ENCODE data around the gene ZNF521.
"Not testable (repeated sequence)": the region's sequence is repeated elsewhere in the genome, so short reads cannot be mapped to it uniquely, and the experiment has no call there.

Gene ZNF521

DNA sequence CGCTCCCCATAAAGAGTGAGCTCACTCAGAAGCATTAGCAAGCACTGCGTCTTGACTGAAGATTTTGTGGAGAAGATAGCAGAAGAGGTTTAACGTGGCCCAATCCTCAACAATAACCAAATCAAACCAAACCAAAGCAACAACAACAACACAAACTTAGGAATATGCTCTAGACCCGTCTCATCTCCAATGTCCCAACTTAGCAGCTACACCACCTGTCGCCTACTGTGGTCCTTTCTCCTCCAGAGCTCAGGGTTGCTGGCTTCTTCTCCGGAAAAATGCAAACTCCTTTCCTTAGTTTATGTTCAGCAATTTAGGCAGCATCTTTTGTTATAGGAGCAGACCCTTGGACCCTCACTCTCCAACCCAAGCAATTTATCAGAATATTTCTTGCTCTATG is 301.4 kb downstream of the ZNF521 start:
- Histone ChIP-seq H3K27ac (no peak overlapping the region), H4K20me1 (no peaks in the 10 kb centered on the region), H3K27me3 (no peaks in the 10 kb centered on the region), H3K4me1 (no peaks in the 10 kb centered on the region), H3K9me3 (no peaks in the 10 kb centered on the region), H3K4me3 (no peak overlapping the region), H3K36me3 (no peaks in the 10 kb centered on the region), H3K4me2 (no peak overlapping the region), H3K9ac (no peak overlapping the region)
- no peak for TF ChIP-seq Cebpa-rat (IDR thresholded peaks at IDR 0.05)

GRCh38 chr18:25047983-25048382 is 304.0 kb downstream of the ZNF521 start:
- Histone ChIP-seq H3K27ac (no peak overlapping the region), H3K27me3 (no peaks in the 10 kb centered on the region), H3K36me3 (no peaks in the 10 kb centered on the region), H3K9me3 (no peaks in the 10 kb centered on the region), H3K4me3 (no peak overlapping the region), H3K4me2 (no peak overlapping the region), H3K9ac (no peak overlapping the region), H4K20me1 (no peaks in the 10 kb centered on the region), H3K4me1 (no peaks in the 10 kb centered on the region)
- TF ChIP-seq Cebpa-rat (IDR thresholded peaks at IDR 0.05), result no peak

DNA sequence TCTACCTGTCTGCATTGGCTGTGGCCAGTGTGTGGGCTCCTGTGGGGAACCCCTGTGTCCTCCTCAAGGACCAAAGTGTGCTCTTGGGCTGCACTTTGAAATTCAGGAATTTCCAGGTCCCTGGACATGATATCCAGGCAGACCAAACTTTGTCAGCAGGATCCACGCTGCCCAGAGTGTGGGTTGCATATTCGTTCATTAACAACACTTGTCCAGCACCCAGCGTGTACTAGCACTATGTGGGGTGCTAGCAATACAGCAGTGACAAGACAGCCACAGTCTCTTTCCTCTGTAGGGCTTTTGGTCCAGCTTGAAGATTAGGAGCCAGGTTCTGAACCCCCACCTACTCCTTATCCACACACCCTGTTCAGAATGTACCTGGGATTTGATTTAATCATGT is 304.5 kb downstream of the ZNF521 start:
- Histone ChIP-seq H3K27ac (no peak overlapping the region), H4K20me1 (no peaks in the 10 kb centered on the region), H3K4me3 (no peak overlapping the region), H3K27me3 (no peaks in the 10 kb centered on the region), H3K9ac (no peak overlapping the region), H3K4me1 (no peaks in the 10 kb centered on the region), H3K4me2 (no peak overlapping the region), H3K9me3 (no peaks in the 10 kb centered on the region), H3K36me3 (no peaks in the 10 kb centered on the region)
- no peak for TF ChIP-seq Cebpa-rat (IDR thresholded peaks at IDR 0.05)

DNA sequence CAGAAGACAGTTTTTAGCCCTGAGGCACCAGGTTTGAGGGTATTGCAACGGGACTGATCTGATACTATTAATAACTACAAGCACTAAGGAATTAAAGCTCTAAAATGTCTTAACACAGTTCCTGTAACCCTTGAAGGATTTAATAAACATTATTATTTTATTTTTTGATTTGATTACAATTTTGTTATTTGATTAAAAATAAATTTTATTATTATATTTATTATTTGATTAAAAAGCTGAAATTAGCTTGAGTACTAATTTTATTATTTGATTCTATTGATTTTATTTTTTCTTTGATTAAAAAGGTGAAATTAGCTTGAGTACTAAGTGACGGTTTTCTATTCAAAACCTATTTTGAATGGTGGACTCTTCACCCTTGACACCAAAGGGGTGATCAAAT is 307.3 kb downstream of the ZNF521 start:
- Histone ChIP-seq H3K27ac (no peak overlapping the region), H3K4me2 (no peak overlapping the region), H3K4me1 (no peaks in the 10 kb centered on the region), H3K9ac (no peak overlapping the region), H3K9me3 (no peaks in the 10 kb centered on the region), H3K4me3 (no peak overlapping the region), H3K27me3 (no peaks in the 10 kb centered on the region), H3K36me3 (no peaks in the 10 kb centered on the region), H4K20me1 (no peaks in the 10 kb centered on the region)
- no peak for TF ChIP-seq Cebpa-rat (IDR thresholded peaks at IDR 0.05)

- Histone ChIP-seq H3K36me3 (no peaks in the 10 kb centered on the region), H3K9ac (no peak overlapping the region), H3K9me3 (no peaks in the 10 kb centered on the region), H3K4me3 (no peak overlapping the region), H3K27ac (no peak overlapping the region), H3K4me2 (no peak overlapping the region), H4K20me1 (no peaks in the 10 kb centered on the region), H3K27me3 (no peaks in the 10 kb centered on the region), H3K4me1 (no peaks in the 10 kb centered on the region)
- no peak for TF ChIP-seq Cebpa-rat (IDR thresholded peaks at IDR 0.05)
Observed at GRCh38 chr18:25043104-25043503, 308.9 kb downstream of the ZNF521 start.

GRCh38 chr18:25042641-25043051 is 309.3 kb downstream of the ZNF521 start:
- Histone ChIP-seq H3K27me3 (no peaks in the 10 kb centered on the region), H3K4me3 (no peak overlapping the region), H3K27ac (no peak overlapping the region), H3K36me3 (no peaks in the 10 kb centered on the region), H3K9me3 (no peaks in the 10 kb centered on the region), H3K4me1 (no peaks in the 10 kb centered on the region), H3K4me2 (no peak overlapping the region), H3K9ac (no peak overlapping the region), H4K20me1 (no peaks in the 10 kb centered on the region)
- no peak for TF ChIP-seq Cebpa-rat (IDR thresholded peaks at IDR 0.05)

- H3K9ac ChIP-seq, result no peak overlapping the region
- no peak overlapping the region for H3K27ac ChIP-seq
- no peaks in the 10 kb centered on the region for H4K20me1 ChIP-seq
- H3K4me3 ChIP-seq, result no peak overlapping the region
- H3K4me2 ChIP-seq, result no peak overlapping the region
- no peak for TF ChIP-seq Cebpa-rat (IDR thresholded peaks at IDR 0.05)
- H3K9me3 ChIP-seq, result no peaks in the 10 kb centered on the region
- H3K36me3 ChIP-seq, result no peaks in the 10 kb centered on the region
- no peaks in the 10 kb centered on the region for H3K4me1 ChIP-seq
- no peaks in the 10 kb centered on the region for H3K27me3 ChIP-seq
Observed at GRCh38 chr18:25039781-25040180, 312.2 kb downstream of the ZNF521 start.

DNA sequence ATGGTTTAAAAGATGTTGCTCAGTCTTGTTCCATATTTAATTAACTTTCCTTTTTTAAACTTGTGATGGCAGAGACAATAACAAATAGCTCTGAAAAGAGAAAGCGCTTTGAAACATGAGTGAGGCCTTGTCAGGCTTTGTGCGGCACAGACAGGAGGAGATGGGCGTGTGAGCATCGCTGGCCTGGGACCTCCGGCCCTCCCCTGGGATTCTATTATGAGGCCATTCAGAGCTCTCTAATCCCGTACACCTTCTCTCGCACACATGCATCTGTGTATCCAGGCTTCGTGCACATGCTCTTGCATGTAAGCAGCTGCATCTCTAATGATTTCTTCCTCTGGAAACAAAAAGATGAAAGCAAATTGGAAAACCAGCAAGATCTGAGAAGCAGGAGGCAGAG is 313.7 kb downstream of the ZNF521 start:
- Histone ChIP-seq H3K9me3 (no peaks in the 10 kb centered on the region), H3K4me2 (no peak overlapping the region), H3K27me3 (no peaks in the 10 kb centered on the region), H3K36me3 (no peaks in the 10 kb centered on the region), H3K9ac (no peak overlapping the region), H4K20me1 (no peaks in the 10 kb centered on the region), H3K27ac (no peak overlapping the region), H3K4me3 (no peak overlapping the region), H3K4me1 (no peaks in the 10 kb centered on the region)
- TF ChIP-seq Cebpa-rat (IDR thresholded peaks at IDR 0.05), result no peak

DNA sequence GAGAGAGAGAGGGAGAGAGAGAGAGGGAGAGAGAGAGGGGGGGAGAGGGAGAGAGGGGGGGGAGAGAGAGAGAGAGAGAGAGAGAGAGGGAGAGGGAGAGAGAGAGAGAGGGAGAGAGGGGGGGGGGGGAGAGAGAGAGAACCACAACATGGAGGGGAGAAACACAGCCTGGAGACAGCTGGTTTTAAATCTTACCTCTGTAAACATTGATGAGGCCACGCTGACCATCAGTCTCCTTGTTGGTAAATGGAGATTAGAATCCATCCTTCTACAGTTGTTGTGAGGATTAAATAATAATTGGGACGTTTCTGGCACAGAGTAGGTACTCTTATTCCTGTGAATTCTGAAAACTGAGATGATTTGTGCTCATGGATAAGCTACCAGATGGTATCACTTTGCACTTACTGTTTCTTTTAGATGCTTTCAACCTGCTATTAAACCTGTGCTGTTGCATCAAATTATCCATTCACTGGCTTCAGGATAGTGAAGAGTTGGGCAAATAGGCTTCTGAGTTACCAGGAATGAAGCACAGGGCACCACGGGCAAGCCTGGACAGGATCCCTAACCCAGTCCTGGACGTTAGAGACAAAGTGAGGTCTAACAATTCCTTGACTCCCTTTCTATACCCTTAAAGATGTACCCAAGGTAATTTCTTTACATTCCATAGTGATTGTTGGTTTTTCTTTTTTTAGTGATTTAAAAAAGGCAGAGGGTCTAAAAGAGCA is 318.1 kb downstream of the ZNF521 start:
- no peak overlapping the region for H3K27ac ChIP-seq
- no peak overlapping the region for H3K9ac ChIP-seq
- H3K9me3 ChIP-seq, result no peaks in the 10 kb centered on the region
- TF ChIP-seq Cebpa-rat (IDR thresholded peaks at IDR 0.05), result no peak
- no peak overlapping the region for H3K4me3 ChIP-seq
- no peaks in the 10 kb centered on the region; the same call in 1 of the 2 replicates for H3K4me1 ChIP-seq
- H3K36me3 ChIP-seq, result no peaks in the 10 kb centered on the region
- H3K27me3 ChIP-seq, result no peaks in the 10 kb centered on the region
- H3K4me2 ChIP-seq, result no peak overlapping the region
- no peaks in the 10 kb centered on the region for H4K20me1 ChIP-seq

DNA sequence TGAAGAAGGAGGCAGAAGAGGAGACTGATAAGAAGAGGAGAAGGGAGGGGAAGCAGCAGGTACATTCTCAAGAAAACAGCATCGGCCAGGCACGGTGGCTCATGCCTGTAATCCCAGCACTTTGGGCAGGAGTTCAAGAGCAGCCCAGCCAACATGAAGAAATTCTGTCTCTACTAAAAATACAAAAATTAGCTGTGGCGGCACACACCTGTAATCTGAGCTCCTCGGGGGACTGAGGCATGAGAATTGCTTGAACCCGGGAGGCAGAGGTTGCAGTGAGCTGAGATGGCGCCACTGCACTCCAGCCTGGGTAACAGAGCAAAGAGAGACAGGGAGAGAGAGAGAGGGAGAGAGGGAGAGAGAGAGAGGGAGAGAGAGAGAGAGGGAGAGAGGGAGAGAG is 318.8 kb downstream of the ZNF521 start:
- not testable (repeated sequence) for H3K9ac ChIP-seq, H3K27ac ChIP-seq, H3K36me3 ChIP-seq, H3K27me3 ChIP-seq, H3K4me1 ChIP-seq, H3K9me3 ChIP-seq, H3K4me3 ChIP-seq, H4K20me1 ChIP-seq, H3K4me2 ChIP-seq

GRCh38 chr18:25029802-25030201 is 322.2 kb downstream of the ZNF521 start:
- Histone ChIP-seq H3K4me3 (no peak overlapping the region), H4K20me1 (no peaks in the 10 kb centered on the region), H3K9me3 (no peaks in the 10 kb centered on the region), H3K36me3 (no peaks in the 10 kb centered on the region), H3K27me3 (no peaks in the 10 kb centered on the region), H3K4me1 (no peaks in the 10 kb centered on the region; the same call in 1 of the 2 replicates), H3K9ac (no peak overlapping the region), H3K4me2 (no peak overlapping the region), H3K27ac (no peak overlapping the region)
- TF ChIP-seq Cebpa-rat (IDR thresholded peaks at IDR 0.05), result no peak

All from BLaER1 (cell line).